Breast epithelium (tissue), 3 donors: ENCODE results near the gene ATAD1.

Experiments
- POLR2AphosphoS5 ChIP-seq, 3 donors: sonication (generic); formaldehyde crosslinking; IDR thresholded peaks; one replicate each; pipeline ENCODE4 v1.6.1; 2017; ENCODE audit warnings: antibody characterized with exemption in 3 of 3
- TF ChIP-seq, protein P1 (sequence below), 3 donors: fragments of 450-650 bp; IDR thresholded peaks; one replicate each; pipeline ENCODE4 v1.5.1; 2016 to 2017; ENCODE audit warnings: antibody characterized with exemption in 3 of 3, mild to moderate bottlenecking in 3 of 3, moderate library complexity in 3 of 3

DNA sequence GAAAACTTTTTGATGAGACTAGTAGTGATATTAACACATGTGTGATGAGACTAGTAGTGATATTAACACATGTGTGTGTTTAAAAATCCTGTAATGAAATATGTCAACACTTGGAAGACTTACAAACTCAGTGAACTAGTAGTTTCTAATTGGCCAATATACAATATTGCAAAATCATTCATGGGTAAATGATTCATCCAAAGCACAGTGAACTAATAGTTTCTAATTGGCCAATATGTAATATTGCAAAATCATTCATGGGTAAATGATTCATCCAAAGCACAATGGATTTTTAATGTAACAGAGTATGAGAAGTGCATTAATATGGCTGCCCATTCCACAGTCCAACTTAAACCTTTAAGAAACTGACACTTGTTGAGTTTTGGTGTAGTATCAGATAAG is 77.8 kb downstream of the ATAD1 start:
- TF ChIP-seq, protein P1, sequence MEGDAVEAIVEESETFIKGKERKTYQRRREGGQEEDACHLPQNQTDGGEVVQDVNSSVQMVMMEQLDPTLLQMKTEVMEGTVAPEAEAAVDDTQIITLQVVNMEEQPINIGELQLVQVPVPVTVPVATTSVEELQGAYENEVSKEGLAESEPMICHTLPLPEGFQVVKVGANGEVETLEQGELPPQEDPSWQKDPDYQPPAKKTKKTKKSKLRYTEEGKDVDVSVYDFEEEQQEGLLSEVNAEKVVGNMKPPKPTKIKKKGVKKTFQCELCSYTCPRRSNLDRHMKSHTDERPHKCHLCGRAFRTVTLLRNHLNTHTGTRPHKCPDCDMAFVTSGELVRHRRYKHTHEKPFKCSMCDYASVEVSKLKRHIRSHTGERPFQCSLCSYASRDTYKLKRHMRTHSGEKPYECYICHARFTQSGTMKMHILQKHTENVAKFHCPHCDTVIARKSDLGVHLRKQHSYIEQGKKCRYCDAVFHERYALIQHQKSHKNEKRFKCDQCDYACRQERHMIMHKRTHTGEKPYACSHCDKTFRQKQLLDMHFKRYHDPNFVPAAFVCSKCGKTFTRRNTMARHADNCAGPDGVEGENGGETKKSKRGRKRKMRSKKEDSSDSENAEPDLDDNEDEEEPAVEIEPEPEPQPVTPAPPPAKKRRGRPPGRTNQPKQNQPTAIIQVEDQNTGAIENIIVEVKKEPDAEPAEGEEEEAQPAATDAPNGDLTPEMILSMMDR (IDR thresholded peaks at IDR 0.05): no peak
- TF ChIP-seq POLR2AphosphoS5 (IDR thresholded peaks at IDR 0.05): no peak
